ENCODE results near the gene GABBR2.

Gene GABBR2

GRCh38 chr9:98370976-98371315 is 337.8 kb downstream of the GABBR2 start:
- no peak for DNase-seq (ENCODE audit: low read depth, low spot score)

GRCh38 chr9:98370300-98370975 is 338.3 kb downstream of the GABBR2 start:
- DNase-seq (ENCODE audit: low read depth, low spot score), result no peak

- DNase-seq (ENCODE audit: low read depth, low spot score), result no peak
Measured at GRCh38 chr9:98369896-98370295, 338.8 kb downstream of the GABBR2 start.

- DNase-seq (ENCODE audit: low read depth, low spot score), result no peak
Measured at GRCh38 chr9:98369471-98369870, 339.3 kb downstream of the GABBR2 start.

- no peak for DNase-seq (ENCODE audit: low read depth, low spot score)
Measured at GRCh38 chr9:98369066-98369425, 339.7 kb downstream of the GABBR2 start.

- DNase-seq (ENCODE audit: low read depth, low spot score), result no peak
Measured at GRCh38 chr9:98368366-98369065, 340.2 kb downstream of the GABBR2 start.

GRCh38 chr9:98367923-98368322 is 340.8 kb downstream of the GABBR2 start:
- DNase-seq (ENCODE audit: low read depth, low spot score), result no peak

GRCh38 chr9:98367371-98367900 is 341.3 kb downstream of the GABBR2 start:
- no peak for DNase-seq (ENCODE audit: low read depth, low spot score)

- DNase-seq (ENCODE audit: low read depth, low spot score), result no peak
Measured at GRCh38 chr9:98365781-98366180, 343.0 kb downstream of the GABBR2 start.

GRCh38 chr9:98365227-98365669 is 343.5 kb downstream of the GABBR2 start:
- no peak for DNase-seq (ENCODE audit: low read depth, low spot score)

- no peak for DNase-seq (ENCODE audit: low read depth, low spot score)
Measured at GRCh38 chr9:98364086-98364485, 344.6 kb downstream of the GABBR2 start.

- no peak for DNase-seq (ENCODE audit: low read depth, low spot score)
Measured at GRCh38 chr9:98363644-98364043, 345.1 kb downstream of the GABBR2 start.

- DNase-seq (ENCODE audit: low read depth, low spot score), result no peak
Measured at GRCh38 chr9:98362624-98363252, 346.0 kb downstream of the GABBR2 start.

- no peak for DNase-seq (ENCODE audit: low read depth, low spot score)
Measured at GRCh38 chr9:98361645-98362044, 347.1 kb downstream of the GABBR2 start.

GRCh38 chr9:98360176-98360708 is 348.5 kb downstream of the GABBR2 start:
- DNase-seq (ENCODE audit: low read depth, low spot score), result no peak

- DNase-seq (ENCODE audit: low read depth, low spot score), result no peak
Measured at GRCh38 chr9:98359569-98359968, 349.2 kb downstream of the GABBR2 start.

- DNase-seq (ENCODE audit: low read depth, low spot score), result no peak
Measured at GRCh38 chr9:98357921-98358535, 350.7 kb downstream of the GABBR2 start.

GRCh38 chr9:98356953-98357690 is 351.6 kb downstream of the GABBR2 start:
- no peak for DNase-seq (ENCODE audit: low read depth, low spot score)

GRCh38 chr9:98356326-98356725 is 352.4 kb downstream of the GABBR2 start:
- DNase-seq (ENCODE audit: low read depth, low spot score), result no peak

- no peak for DNase-seq (ENCODE audit: low read depth, low spot score)
Measured at GRCh38 chr9:98351370-98351769, 357.4 kb downstream of the GABBR2 start.

- no peak for DNase-seq (ENCODE audit: low read depth, low spot score)
Measured at GRCh38 chr9:98347642-98348041, 361.1 kb downstream of the GABBR2 start.
